Measurements from ENCODE around the gene LRP6. TPM values are rescaled to one million over a fixed set of nuclear protein-coding genes. Genes with fewer than 3 reads are reported as not detected.

The LRP6 gene
- total and polyA plus RNA-seq, 2 of the 13 experiments (the other 11 are each of a cell fraction or from before 2014, with no cell fraction given), result 33.8 to 42.0 TPM

DNA sequence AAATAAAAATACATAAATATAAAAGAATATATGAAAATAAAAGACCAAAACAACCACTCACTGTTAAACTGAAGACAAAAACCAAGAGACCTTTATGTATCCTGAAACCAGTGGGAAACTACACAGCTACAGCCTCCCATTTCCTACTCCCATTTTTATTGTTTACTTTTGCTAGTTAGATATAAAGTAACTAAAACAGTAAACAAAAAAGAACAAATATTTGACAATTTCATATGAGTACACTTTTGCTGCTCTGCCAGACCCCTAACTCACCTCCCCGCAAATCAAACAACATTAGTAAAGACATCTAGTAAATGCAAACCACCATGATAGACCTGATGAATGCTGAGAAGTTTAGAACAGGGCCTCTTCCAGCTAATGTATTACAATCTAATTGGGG is 99.0 kb downstream of the LRP6 start (continued):
- no peak for TF ChIP-seq ZEB1 (IDR thresholded peaks at IDR 0.05; ENCODE audit: insufficient replicate concordance, low read depth)
- no peak for TF ChIP-seq ZBTB20 (CRISPR knock-in tag; IDR thresholded peaks at IDR 0.05; ENCODE audit: borderline replicate concordance, low read depth)
- no peak for TF ChIP-seq ZNF709 (CRISPR knock-in tag; IDR thresholded peaks at IDR 0.05)
- no peak for TF ChIP-seq KLF15 (CRISPR knock-in tag; IDR thresholded peaks at IDR 0.05; ENCODE audit: borderline replicate concordance)
- TF ChIP-seq HOXD1 (CRISPR knock-in tag; IDR thresholded peaks at IDR 0.05), result no peak
- no peak for TF ChIP-seq ZNF468 (CRISPR knock-in tag; IDR thresholded peaks at IDR 0.05)
- TF ChIP-seq RXRB (CRISPR knock-in tag; IDR thresholded peaks at IDR 0.05; ENCODE audit: borderline replicate concordance), result peak; percentile 53; the same call in 1 of the 2 replicates
- TF ChIP-seq NFYB (CRISPR knock-in tag; IDR thresholded peaks at IDR 0.05), result no peak
- TF ChIP-seq, protein P1, sequence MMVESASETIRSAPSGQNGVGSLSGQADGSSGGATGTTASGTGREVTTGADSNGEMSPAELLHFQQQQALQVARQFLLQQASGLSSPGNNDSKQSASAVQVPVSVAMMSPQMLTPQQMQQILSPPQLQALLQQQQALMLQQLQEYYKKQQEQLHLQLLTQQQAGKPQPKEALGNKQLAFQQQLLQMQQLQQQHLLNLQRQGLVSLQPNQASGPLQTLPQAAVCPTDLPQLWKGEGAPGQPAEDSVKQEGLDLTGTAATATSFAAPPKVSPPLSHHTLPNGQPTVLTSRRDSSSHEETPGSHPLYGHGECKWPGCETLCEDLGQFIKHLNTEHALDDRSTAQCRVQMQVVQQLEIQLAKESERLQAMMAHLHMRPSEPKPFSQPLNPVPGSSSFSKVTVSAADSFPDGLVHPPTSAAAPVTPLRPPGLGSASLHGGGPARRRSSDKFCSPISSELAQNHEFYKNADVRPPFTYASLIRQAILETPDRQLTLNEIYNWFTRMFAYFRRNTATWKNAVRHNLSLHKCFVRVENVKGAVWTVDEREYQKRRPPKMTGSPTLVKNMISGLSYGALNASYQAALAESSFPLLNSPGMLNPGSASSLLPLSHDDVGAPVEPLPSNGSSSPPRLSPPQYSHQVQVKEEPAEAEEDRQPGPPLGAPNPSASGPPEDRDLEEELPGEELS (CRISPR knock-in tag; IDR thresholded peaks at IDR 0.05), result peak; percentile 51
- no peak for TF ChIP-seq NR2C2 (CRISPR knock-in tag; IDR thresholded peaks at IDR 0.05; ENCODE audit: borderline replicate concordance)
- TF ChIP-seq NCOA2 (CRISPR knock-in tag; IDR thresholded peaks at IDR 0.05), result 0 out of 2 replicates have a peak, but pooled peaks have one; percentile 36
- TF ChIP-seq MLLT10 (CRISPR knock-in tag; IDR thresholded peaks at IDR 0.05), result no peak
- TF ChIP-seq, protein P2, sequence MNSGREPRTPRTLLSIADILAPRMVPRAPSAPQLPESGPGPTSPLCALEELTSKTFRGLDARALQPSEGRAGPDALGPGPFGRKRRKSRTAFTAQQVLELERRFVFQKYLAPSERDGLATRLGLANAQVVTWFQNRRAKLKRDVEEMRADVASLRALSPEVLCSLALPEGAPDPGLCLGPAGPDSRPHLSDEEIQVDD (CRISPR knock-in tag; IDR thresholded peaks at IDR 0.05; ENCODE audit: borderline replicate concordance), result no peak
- TF ChIP-seq RCOR2 (CRISPR knock-in tag; IDR thresholded peaks at IDR 0.05), result 0 out of 2 replicates have a peak, but pooled peaks have one; percentile 24
- no peak for TF ChIP-seq ZNF382 (CRISPR knock-in tag; IDR thresholded peaks at IDR 0.05; ENCODE audit: borderline replicate concordance)
- TF ChIP-seq RNF2 (conservative IDR thresholded peaks at IDR 0.05; ENCODE audit: low read depth), result no peak
- TF ChIP-seq, protein P3, sequence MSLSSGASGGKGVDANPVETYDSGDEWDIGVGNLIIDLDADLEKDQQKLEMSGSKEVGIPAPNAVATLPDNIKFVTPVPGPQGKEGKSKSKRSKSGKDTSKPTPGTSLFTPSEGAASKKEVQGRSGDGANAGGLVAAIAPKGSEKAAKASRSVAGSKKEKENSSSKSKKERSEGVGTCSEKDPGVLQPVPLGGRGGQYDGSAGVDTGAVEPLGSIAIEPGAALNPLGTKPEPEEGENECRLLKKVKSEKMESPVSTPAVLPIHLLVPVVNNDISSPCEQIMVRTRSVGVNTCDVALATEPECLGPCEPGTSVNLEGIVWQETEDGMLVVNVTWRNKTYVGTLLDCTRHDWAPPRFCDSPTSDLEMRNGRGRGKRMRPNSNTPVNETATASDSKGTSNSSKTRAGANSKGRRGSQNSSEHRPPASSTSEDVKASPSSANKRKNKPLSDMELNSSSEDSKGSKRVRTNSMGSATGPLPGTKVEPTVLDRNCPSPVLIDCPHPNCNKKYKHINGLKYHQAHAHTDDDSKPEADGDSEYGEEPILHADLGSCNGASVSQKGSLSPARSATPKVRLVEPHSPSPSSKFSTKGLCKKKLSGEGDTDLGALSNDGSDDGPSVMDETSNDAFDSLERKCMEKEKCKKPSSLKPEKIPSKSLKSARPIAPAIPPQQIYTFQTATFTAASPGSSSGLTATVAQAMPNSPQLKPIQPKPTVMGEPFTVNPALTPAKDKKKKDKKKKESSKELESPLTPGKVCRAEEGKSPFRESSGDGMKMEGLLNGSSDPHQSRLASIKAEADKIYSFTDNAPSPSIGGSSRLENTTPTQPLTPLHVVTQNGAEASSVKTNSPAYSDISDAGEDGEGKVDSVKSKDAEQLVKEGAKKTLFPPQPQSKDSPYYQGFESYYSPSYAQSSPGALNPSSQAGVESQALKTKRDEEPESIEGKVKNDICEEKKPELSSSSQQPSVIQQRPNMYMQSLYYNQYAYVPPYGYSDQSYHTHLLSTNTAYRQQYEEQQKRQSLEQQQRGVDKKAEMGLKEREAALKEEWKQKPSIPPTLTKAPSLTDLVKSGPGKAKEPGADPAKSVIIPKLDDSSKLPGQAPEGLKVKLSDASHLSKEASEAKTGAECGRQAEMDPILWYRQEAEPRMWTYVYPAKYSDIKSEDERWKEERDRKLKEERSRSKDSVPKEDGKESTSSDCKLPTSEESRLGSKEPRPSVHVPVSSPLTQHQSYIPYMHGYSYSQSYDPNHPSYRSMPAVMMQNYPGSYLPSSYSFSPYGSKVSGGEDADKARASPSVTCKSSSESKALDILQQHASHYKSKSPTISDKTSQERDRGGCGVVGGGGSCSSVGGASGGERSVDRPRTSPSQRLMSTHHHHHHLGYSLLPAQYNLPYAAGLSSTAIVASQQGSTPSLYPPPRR (CRISPR knock-in tag; IDR thresholded peaks at IDR 0.05; ENCODE audit: borderline replicate concordance), result peak; percentile 16; the same call in 1 of the 2 replicates
- TF ChIP-seq, protein P4, sequence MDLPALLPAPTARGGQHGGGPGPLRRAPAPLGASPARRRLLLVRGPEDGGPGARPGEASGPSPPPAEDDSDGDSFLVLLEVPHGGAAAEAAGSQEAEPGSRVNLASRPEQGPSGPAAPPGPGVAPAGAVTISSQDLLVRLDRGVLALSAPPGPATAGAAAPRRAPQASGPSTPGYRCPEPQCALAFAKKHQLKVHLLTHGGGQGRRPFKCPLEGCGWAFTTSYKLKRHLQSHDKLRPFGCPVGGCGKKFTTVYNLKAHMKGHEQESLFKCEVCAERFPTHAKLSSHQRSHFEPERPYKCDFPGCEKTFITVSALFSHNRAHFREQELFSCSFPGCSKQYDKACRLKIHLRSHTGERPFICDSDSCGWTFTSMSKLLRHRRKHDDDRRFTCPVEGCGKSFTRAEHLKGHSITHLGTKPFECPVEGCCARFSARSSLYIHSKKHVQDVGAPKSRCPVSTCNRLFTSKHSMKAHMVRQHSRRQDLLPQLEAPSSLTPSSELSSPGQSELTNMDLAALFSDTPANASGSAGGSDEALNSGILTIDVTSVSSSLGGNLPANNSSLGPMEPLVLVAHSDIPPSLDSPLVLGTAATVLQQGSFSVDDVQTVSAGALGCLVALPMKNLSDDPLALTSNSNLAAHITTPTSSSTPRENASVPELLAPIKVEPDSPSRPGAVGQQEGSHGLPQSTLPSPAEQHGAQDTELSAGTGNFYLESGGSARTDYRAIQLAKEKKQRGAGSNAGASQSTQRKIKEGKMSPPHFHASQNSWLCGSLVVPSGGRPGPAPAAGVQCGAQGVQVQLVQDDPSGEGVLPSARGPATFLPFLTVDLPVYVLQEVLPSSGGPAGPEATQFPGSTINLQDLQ (CRISPR knock-in tag; IDR thresholded peaks at IDR 0.05), result no peak
- TF ChIP-seq RARA (CRISPR knock-in tag; IDR thresholded peaks at IDR 0.05), result peak; percentile 84
- no peak for TF ChIP-seq ZNF776 (CRISPR knock-in tag; IDR thresholded peaks at IDR 0.05)
- TF ChIP-seq ZNF430 (CRISPR knock-in tag; IDR thresholded peaks at IDR 0.05), result no peak
- no peak for TF ChIP-seq U2AF1 (optimal IDR thresholded peaks at IDR 0.05; ENCODE audit: low read depth, low read length)

All from HepG2 (cell line).